Activated B cell treated with CpG ODN at 0.5 μM for 24 hours (primary cell): Measurements from ENCODE around the gene TANGO6. TPM values are rescaled to one million over a fixed set of nuclear protein-coding genes. Genes with fewer than 3 reads are reported as not detected.

Source experiments
- ATAC-seq: fragments of 200-7000 bp; cut with Tn5 transposase; one replicate; pipeline ENCODE4 v1.10.0; 2021; ENCODE audit warnings: low read depth, mild to moderate bottlenecking, moderate library complexity
- CTCF ChIA-PET: fragments of 350-600 bp; sonication (Branson Sonifier 250); formaldehyde crosslinking; loops from one replicate; lab custom pipeline; 2021; ENCODE audit warnings: antibody characterized with exemption; lab: Charles Lee
- POLR2A ChIA-PET: fragments of 350-600 bp; sonication (Branson Sonifier 250); formaldehyde crosslinking; loops from one replicate; lab custom pipeline; 2021; ENCODE audit warnings: antibody characterized with exemption; lab: Charles Lee
- DNase-seq: peaks from one replicate; pipeline ENCODE4 v3.0.0; 2022
- H3K27ac Mint-ChIP-seq: one replicate; pipeline ENCODE4 v1.8.0; 2020; ENCODE audit warnings: mixed read lengths
- H3K27me3 Mint-ChIP-seq: one replicate; pipeline ENCODE4 v1.8.0; 2021; ENCODE audit warnings: mixed read lengths
- H3K36me3 Mint-ChIP-seq: one replicate; pipeline ENCODE4 v1.8.0; 2021; ENCODE audit warnings: low read depth, mixed read lengths
- H3K4me1 Mint-ChIP-seq: one replicate; pipeline ENCODE4 v1.8.0; 2021; ENCODE audit warnings: mixed read lengths
- H3K4me3 Mint-ChIP-seq: one replicate; pipeline ENCODE4 v1.8.0; 2020; ENCODE audit warnings: mild to moderate bottlenecking, mixed read lengths
- H3K9me3 Mint-ChIP-seq: one replicate; pipeline ENCODE4 v1.8.0; 2020; ENCODE audit warnings: mixed read lengths
- CTCF ChIP-seq: fragments of 200-600 bp; IDR thresholded peaks from one replicate; pipeline ENCODE4 v1.8.0; 2022; ENCODE audit warnings: antibody characterized with exemption, mild to moderate bottlenecking
- intact Hi-C: fragments of 100-400 bp; cut with micrococcal nuclease; formaldehyde crosslinking; loops from one replicate; pipeline ENCODE4 v1.15.1; 2024
- total RNA-seq: library from RNA; stranded (reverse); gene quantifications from 2 replicates; pipeline ENCODE4 v1.2.3, GENCODE V29; 2022

The TANGO6 gene
- total RNA-seq, 1 donor from 2014 or later: 39.4 TPM

GRCh38 chr16:68940816-68941215, 97.5 kb downstream of the TANGO6 start:
- intact Hi-C loops: no loop called here

GRCh38 chr16:68943961-68944360, 100.6 kb downstream of the TANGO6 start:
- intact Hi-C loops: no loop called here
- H3K4me3 Mint-ChIP-seq: no peak overlapping the region
- no peak for DNase-seq
- peaks cover 11% of the 10 kb centered on the region for H3K9me3 Mint-ChIP-seq
- POLR2A ChIA-PET: no interaction called here
- CTCF ChIA-PET: no interaction called here
- no peak for TF ChIP-seq CTCF
- ATAC-seq: no peak
- H3K36me3 Mint-ChIP-seq: peaks cover 41% of the 10 kb centered on the region
- no peaks in the 10 kb centered on the region for H3K4me1 Mint-ChIP-seq
- H3K27me3 Mint-ChIP-seq: no peaks in the 10 kb centered on the region
- H3K27ac Mint-ChIP-seq: no peak overlapping the region

More at GRCh38 chr16:68940816-68941215, 97.5 kb downstream of the TANGO6 start:
- TF ChIP-seq CTCF: no peak
- no peak overlapping the region for H3K4me3 Mint-ChIP-seq
- H3K36me3 Mint-ChIP-seq: peaks cover 45% of the 10 kb centered on the region
- ATAC-seq (no peak), DNase-seq (no peak)
- ChIA-PET CTCF (no interaction called here), POLR2A (no interaction called here)
- peaks cover 11% of the 10 kb centered on the region for H3K9me3 Mint-ChIP-seq
- no peaks in the 10 kb centered on the region for H3K4me1 Mint-ChIP-seq
- H3K27ac Mint-ChIP-seq: no peak overlapping the region
- no peaks in the 10 kb centered on the region for H3K27me3 Mint-ChIP-seq

- H3K9me3 Mint-ChIP-seq: peaks cover 11% of the 10 kb centered on the region
- no peak for DNase-seq
- H3K4me1 Mint-ChIP-seq: no peaks in the 10 kb centered on the region
- no peak for ATAC-seq
- no peaks in the 10 kb centered on the region for H3K27me3 Mint-ChIP-seq
- POLR2A ChIA-PET: no interaction called here
- intact Hi-C loops: no loop called here
- no peak for TF ChIP-seq CTCF
- H3K4me3 Mint-ChIP-seq: no peak overlapping the region
- CTCF ChIA-PET: no interaction called here
- peaks cover 38% of the 10 kb centered on the region for H3K36me3 Mint-ChIP-seq
- H3K27ac Mint-ChIP-seq: no peak overlapping the region
Observed at GRCh38 chr16:68948230-68948910, 105.0 kb downstream of the TANGO6 start.

GRCh38 chr16:68951991-68952877, 108.9 kb downstream of the TANGO6 start:
- CTCF ChIA-PET: no interaction called here
- H3K4me3 Mint-ChIP-seq: no peak overlapping the region
- POLR2A ChIA-PET: no interaction called here
- H3K36me3 Mint-ChIP-seq: peaks cover 12% of the 10 kb centered on the region
- no peaks in the 10 kb centered on the region for H3K9me3 Mint-ChIP-seq
- intact Hi-C loops: no loop called here
- no peak overlapping the region for H3K27ac Mint-ChIP-seq
- no peaks in the 10 kb centered on the region for H3K4me1 Mint-ChIP-seq
- DNase-seq: no peak
- no peak for ATAC-seq
- TF ChIP-seq CTCF: no peak
- H3K27me3 Mint-ChIP-seq: no peaks in the 10 kb centered on the region
